Panc1 (cell line): ENCODE measurements around the gene AFP.

Experiments
- CTCF ChIP-seq: fragments of 450-650 bp; IDR thresholded peaks from 2 replicates; pipeline ENCODE4 v1.5.1; 2017; ENCODE audit warnings: mild to moderate bottlenecking
- POLR2AphosphoS5 ChIP-seq: IDR thresholded peaks from 2 replicates; pipeline ENCODE4 v1.6.1; 2012; ENCODE audit warnings: mild to moderate bottlenecking, low read depth, low read length, moderate library complexity
- SIN3A ChIP-seq: IDR thresholded peaks from 2 replicates; pipeline ENCODE4 v1.6.1; 2012; ENCODE audit warnings: low read depth, mild to moderate bottlenecking, low read length, moderate library complexity, borderline replicate concordance; ENCODE audit not compliant: insufficient read depth
- TCF7L2 ChIP-seq: IDR thresholded peaks from 2 replicates; pipeline ENCODE4 v1.6.1; 2011; ENCODE audit warnings: mild to moderate bottlenecking, low read depth, low read length, inconsistent platforms
- TF ChIP-seq, protein P1 (sequence below), 2 experiments: IDR thresholded peaks; 2 replicates each; pipeline ENCODE4 v1.6.1; 2011 to 2012; ENCODE audit warnings: low read depth in 2 of 2, control low read depth in 1 of 2, low read length in 1 of 2, mild to moderate bottlenecking in 1 of 2, moderate library complexity in 1 of 2; ENCODE audit not compliant: insufficient read depth in 1 of 2

- TF ChIP-seq CTCF: no peak
- no peak for TF ChIP-seq POLR2AphosphoS5
- TF ChIP-seq SIN3A: no peak
- TF ChIP-seq, protein P1, sequence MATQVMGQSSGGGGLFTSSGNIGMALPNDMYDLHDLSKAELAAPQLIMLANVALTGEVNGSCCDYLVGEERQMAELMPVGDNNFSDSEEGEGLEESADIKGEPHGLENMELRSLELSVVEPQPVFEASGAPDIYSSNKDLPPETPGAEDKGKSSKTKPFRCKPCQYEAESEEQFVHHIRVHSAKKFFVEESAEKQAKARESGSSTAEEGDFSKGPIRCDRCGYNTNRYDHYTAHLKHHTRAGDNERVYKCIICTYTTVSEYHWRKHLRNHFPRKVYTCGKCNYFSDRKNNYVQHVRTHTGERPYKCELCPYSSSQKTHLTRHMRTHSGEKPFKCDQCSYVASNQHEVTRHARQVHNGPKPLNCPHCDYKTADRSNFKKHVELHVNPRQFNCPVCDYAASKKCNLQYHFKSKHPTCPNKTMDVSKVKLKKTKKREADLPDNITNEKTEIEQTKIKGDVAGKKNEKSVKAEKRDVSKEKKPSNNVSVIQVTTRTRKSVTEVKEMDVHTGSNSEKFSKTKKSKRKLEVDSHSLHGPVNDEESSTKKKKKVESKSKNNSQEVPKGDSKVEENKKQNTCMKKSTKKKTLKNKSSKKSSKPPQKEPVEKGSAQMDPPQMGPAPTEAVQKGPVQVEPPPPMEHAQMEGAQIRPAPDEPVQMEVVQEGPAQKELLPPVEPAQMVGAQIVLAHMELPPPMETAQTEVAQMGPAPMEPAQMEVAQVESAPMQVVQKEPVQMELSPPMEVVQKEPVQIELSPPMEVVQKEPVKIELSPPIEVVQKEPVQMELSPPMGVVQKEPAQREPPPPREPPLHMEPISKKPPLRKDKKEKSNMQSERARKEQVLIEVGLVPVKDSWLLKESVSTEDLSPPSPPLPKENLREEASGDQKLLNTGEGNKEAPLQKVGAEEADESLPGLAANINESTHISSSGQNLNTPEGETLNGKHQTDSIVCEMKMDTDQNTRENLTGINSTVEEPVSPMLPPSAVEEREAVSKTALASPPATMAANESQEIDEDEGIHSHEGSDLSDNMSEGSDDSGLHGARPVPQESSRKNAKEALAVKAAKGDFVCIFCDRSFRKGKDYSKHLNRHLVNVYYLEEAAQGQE (IDR thresholded peaks at IDR 0.05; ENCODE audit: insufficient read depth in 1 of 2, low read depth in 2 of 2, low read length in 1 of 2): no peak
- TF ChIP-seq TCF7L2: no peak
Observed at GRCh38 chr4:73448448-73449203, 12.6 kb downstream of the AFP start.
